ENCODE measurements around the gene KCNG1. TPM values are rescaled to one million over a fixed set of nuclear protein-coding genes. Genes with fewer than 3 reads are reported as not detected.

The KCNG1 gene
- total and polyA plus RNA-seq, 11 donors: 0.10 to 0.64 (median 0.38) TPM; not detected in 2

- no peak for DNase-seq
- no peaks in the 10 kb centered on the region for H3K9me3 ChIP-seq
- intact Hi-C loops (cut with DNase I): no loop called here
- no peak for ATAC-seq
- H3K4me1 ChIP-seq: no peaks in the 10 kb centered on the region
- no peak for TF ChIP-seq CTCF (IDR thresholded peaks at IDR 0.05)
- no peak for TF ChIP-seq POLR2A (IDR thresholded peaks at IDR 0.05)
- H3K27ac ChIP-seq: no peak overlapping the region
- no peak overlapping the region for H3K4me3 ChIP-seq
- H3K36me3 ChIP-seq: no peaks in the 10 kb centered on the region
- peaks cover 0 to 47% (median 8%) of the 10 kb centered on the region in 9 donors for H3K27me3 ChIP-seq
- WGBS, 4 donors: 82 to 88% (median 86%) methylated on average over 7 of the region's 7 CpGs
Observed at GRCh38 chr20:51036827-51037531, 14.1 kb upstream of the KCNG1 start.

- Histone ChIP-seq H3K4me3 (no peak overlapping the region), H3K27ac (no peak overlapping the region), H3K9me3 (no peaks in the 10 kb centered on the region), H3K4me1 (no peaks in the 10 kb centered on the region), H3K36me3 (no peaks in the 10 kb centered on the region), H3K27me3 (peaks cover 0 to 52% (median 7%) of the 10 kb centered on the region in 9 donors)
- intact Hi-C loops (cut with DNase I): no loop called here
- TF ChIP-seq CTCF (IDR thresholded peaks at IDR 0.05) (no peak), POLR2A (IDR thresholded peaks at IDR 0.05) (no peak)
- DNase-seq (no peak), ATAC-seq (no peak)
- WGBS, 4 donors: 70 to 78% (median 74%) methylated on average over 4 of the region's 4 CpGs
Observed at GRCh38 chr20:51036226-51036625, 13.3 kb upstream of the KCNG1 start.

- ATAC-seq (no peak), DNase-seq (no peak)
- intact Hi-C loops (cut with DNase I): no loop called here
- 68 to 77% (median 72%) methylated on average over 9 of the region's 9 CpGs for WGBS, 4 donors
- TF ChIP-seq POLR2A (IDR thresholded peaks at IDR 0.05) (no peak), CTCF (IDR thresholded peaks at IDR 0.05) (no peak)
- Histone ChIP-seq H3K27ac (no peak overlapping the region), H3K9me3 (no peaks in the 10 kb centered on the region), H3K4me1 (no peaks in the 10 kb centered on the region), H3K4me3 (no peak overlapping the region), H3K36me3 (no peaks in the 10 kb centered on the region), H3K27me3 (peaks cover 0 to 58% (median 14%) of the 10 kb centered on the region in 9 donors)
Observed at GRCh38 chr20:51034988-51035656, 12.2 kb upstream of the KCNG1 start.

- Histone ChIP-seq H3K36me3 (no peaks in the 10 kb centered on the region), H3K9me3 (no peaks in the 10 kb centered on the region), H3K4me1 (no peaks in the 10 kb centered on the region), H3K27ac (no peak overlapping the region), H3K27me3 (peaks cover 0 to 59% (median 17%) of the 10 kb centered on the region in 9 donors), H3K4me3 (no peak overlapping the region)
- no peak for DNase-seq
- no peak for TF ChIP-seq CTCF (IDR thresholded peaks at IDR 0.05)
- TF ChIP-seq POLR2A (IDR thresholded peaks at IDR 0.05): no peak
- no peak for ATAC-seq
- intact Hi-C loops (cut with DNase I): no loop called here
- 65 to 87% (median 71%) methylated on average over 2 of the region's 2 CpGs for WGBS, 4 donors
Observed at GRCh38 chr20:51034476-51034875, 11.6 kb upstream of the KCNG1 start.

Measured in heart left ventricle (tissue), 16 donors.